Stimulated activated memory B cell treated with anti-CD40 and anti-IgM and Interleukin-4, amounts not matched to agents 10 μg/mL and 1 μg/mL and 100 μg/mL, for 72 hours (primary cell): ENCODE measurements around the gene DCAF8L1.
"Not testable (repeated sequence)": the region's sequence is repeated elsewhere in the genome, so short reads cannot be mapped to it uniquely, and the experiment has no call there.

Experiments used
- ATAC-seq: fragments of 150-1000 bp; cut with Tn5 transposase; 2 replicates; pipeline ENCODE4 v1.10.0; 2021
- H3K27ac Mint-ChIP-seq: one replicate; pipeline ENCODE4 v1.8.0; 2022; ENCODE audit warnings: mild to moderate bottlenecking, mixed read lengths
- H3K27me3 Mint-ChIP-seq: one replicate; pipeline ENCODE4 v1.8.0; 2022; ENCODE audit warnings: mixed read lengths
- H3K36me3 Mint-ChIP-seq: one replicate; pipeline ENCODE4 v1.8.0; 2022; ENCODE audit warnings: mixed read lengths
- H3K4me1 Mint-ChIP-seq: one replicate; pipeline ENCODE4 v1.8.0; 2022; ENCODE audit warnings: mixed read lengths
- H3K4me3 Mint-ChIP-seq: one replicate; pipeline ENCODE4 v1.8.0; 2022; ENCODE audit warnings: mild to moderate bottlenecking, moderate library complexity, mixed read lengths
- H3K9me3 Mint-ChIP-seq: one replicate; pipeline ENCODE4 v1.8.0; 2022; ENCODE audit warnings: mixed read lengths

The DCAF8L1 gene

DNA sequence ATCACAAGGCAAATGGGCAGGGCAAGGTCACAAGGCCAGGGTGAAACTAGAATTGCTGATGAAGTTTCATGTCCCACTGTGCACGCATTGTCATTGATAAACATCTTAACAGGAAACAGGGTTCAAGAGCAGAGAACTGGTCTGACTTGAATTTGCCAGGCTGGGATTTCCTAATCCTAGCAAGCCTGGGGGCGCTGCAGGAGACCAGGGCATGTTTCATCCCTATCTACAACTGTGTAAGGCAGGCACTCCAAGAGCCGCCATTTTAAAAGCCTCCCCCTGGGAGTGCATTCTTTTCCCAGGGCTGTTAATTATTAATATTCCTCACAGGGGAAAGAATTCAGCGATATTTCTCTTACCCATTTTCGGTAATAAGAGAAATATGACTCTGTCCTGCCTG lies 15.9 kb downstream of the DCAF8L1 start:
- not testable (repeated sequence) for H3K27ac Mint-ChIP-seq, H3K4me3 Mint-ChIP-seq, H3K36me3 Mint-ChIP-seq, H3K9me3 Mint-ChIP-seq, H3K27me3 Mint-ChIP-seq, ATAC-seq, H3K4me1 Mint-ChIP-seq

DNA sequence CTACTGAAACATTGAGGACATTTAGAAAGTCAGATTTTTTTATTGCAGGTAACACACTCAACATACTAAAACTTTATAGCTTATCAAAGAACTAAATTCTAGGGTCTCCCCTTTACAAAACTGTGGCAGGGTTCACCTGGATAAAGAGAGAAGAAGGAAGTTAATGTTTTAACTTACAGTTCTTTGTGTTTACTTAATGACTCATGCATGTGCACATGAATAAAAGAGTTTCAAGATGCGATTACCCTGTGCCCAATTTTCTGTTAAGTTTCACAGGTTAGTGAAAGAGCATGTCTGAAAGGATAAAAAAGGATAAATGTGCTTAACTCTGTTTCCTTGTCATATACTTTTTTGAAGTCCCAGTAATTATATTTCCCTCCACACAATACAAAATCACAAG lies 16.8 kb downstream of the DCAF8L1 start:
- Mint-ChIP-seq H3K4me1 (no peaks in the 10 kb centered on the region), H3K36me3 (no peaks in the 10 kb centered on the region), H3K4me3 (no peak overlapping the region), H3K9me3 (peaks cover 8% of the 10 kb centered on the region), H3K27ac (no peak overlapping the region), H3K27me3 (no peaks in the 10 kb centered on the region)
- ATAC-seq: no peak

DNA sequence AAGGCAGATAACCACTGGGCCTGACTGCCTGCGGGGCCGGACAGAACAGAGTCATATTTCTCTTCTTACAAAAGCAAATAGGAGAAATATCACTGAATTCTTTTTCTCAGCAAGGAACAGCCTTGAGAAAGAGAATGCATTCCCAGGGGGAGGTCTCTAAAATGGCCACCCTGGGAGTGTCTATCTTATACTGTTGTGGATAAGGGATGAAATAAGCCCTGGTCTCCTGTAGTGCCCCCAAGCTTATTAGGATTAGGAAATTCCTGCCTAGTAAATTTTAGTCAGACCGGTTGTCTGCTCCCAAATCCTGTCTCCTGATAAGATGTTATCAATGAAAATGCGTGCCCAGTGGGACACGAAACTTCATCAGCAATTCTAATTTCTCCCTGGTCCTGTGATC lies 20.8 kb downstream of the DCAF8L1 start:
- not testable (repeated sequence) for H3K27me3 Mint-ChIP-seq, H3K4me1 Mint-ChIP-seq, ATAC-seq, H3K27ac Mint-ChIP-seq, H3K9me3 Mint-ChIP-seq, H3K36me3 Mint-ChIP-seq, H3K4me3 Mint-ChIP-seq

DNA sequence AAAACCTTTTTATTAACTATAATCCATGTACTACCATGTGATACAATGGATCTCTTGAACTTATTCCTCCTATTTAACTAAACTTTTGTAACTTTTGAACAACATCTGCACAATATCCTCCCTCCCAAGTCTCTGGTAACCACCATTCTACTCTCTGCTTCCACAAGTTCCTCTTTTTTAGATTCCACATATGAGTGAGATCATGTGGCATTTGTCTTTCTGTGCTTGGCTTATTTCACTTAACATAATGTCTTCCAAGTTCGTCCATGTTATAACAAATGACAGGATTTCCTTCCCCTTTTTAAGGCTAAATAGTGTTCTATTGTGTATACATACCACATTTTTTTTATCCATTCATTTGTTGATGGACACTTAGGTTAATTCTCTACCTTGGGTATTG lies 28.1 kb downstream of the DCAF8L1 start:
- peaks cover 9% of the 10 kb centered on the region for H3K9me3 Mint-ChIP-seq

DNA sequence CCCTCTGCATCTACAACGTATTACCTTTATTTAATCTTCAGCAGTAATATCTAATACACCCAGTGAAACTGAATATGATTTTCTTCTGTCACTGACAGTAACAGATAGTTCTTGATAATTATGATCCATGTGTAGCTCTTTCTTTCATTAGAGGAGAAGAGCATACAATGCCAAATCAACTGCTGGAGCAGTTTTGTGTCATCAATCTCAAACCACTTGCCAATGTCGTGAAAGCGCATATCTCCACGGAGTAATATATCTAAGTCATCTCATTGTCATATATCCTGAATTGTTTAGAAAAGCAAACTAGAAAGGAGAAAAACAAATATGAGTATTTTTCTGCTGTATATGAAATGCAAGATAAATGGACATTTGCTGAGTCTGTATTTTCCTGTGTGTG lies 47.9 kb downstream of the DCAF8L1 start:
- ATAC-seq: no peak
- Mint-ChIP-seq H3K36me3 (no peaks in the 10 kb centered on the region), H3K27me3 (no peaks in the 10 kb centered on the region), H3K9me3 (no peaks in the 10 kb centered on the region), H3K4me1 (no peaks in the 10 kb centered on the region), H3K27ac (no peak overlapping the region), H3K4me3 (no peak overlapping the region)

More for the DNA sequence above, 28.1 kb downstream of the DCAF8L1 start:
- H3K27ac Mint-ChIP-seq: no peak overlapping the region
- no peaks in the 10 kb centered on the region for H3K36me3 Mint-ChIP-seq
- no peak for ATAC-seq
- H3K27me3 Mint-ChIP-seq: no peaks in the 10 kb centered on the region
- no peak overlapping the region for H3K4me3 Mint-ChIP-seq
- H3K4me1 Mint-ChIP-seq: no peaks in the 10 kb centered on the region
